T-helper 9 cell (primary cell): ENCODE data around the gene C19orf67.
A peak's percentile ranks its signal among the peaks of the same experiment; 100 is the strongest.
"Not testable (repeated sequence)": the region's sequence is repeated elsewhere in the genome, so short reads cannot be mapped to it uniquely, and the experiment has no call there.

Experiments used
- DNase-seq: peaks from one replicate; pipeline ENCODE4 v3.0.0-alpha.2; 2020

Gene C19orf67

DNA sequence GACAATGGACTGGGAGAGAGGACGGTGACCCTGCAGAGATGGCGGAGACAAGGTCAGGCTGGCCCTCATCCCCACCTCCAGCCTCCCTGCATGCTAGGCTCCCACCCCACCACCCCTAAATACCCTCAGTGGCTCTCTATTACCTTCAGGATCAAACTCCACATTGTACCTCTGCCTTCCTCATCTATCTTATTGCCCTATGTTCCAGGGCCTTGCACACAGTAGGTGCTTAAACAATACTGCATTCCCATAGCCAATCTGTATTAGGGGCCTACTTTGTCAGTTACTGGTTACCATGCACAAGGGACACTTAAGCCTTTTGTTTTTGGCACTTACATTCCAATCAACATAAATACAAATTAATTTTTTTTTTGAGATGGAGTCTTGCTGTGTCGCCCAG, 30.2 kb downstream of the C19orf67 start:
- DNase-seq, result no peak

DNA sequence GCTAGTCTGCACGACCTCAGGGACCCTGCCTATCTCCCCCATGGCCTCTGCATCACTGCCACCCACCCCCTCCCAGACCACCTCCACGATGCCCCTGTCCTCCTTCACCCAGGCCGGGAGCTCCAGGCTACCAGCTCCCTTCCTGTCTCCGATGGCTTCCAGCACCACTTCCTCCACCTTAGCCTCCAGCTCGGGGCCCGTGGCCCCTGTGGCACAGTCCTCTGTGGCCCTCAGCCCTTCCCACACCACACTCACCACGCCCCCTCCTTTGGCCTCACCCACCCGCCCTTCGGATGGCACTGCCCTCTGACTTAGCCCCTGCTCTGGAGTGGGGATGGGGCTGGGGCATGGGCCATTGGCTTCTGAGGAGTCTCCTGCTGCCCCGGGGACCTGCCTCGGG, 30.9 kb downstream of the C19orf67 start:
- DNase-seq, result no peak

DNA sequence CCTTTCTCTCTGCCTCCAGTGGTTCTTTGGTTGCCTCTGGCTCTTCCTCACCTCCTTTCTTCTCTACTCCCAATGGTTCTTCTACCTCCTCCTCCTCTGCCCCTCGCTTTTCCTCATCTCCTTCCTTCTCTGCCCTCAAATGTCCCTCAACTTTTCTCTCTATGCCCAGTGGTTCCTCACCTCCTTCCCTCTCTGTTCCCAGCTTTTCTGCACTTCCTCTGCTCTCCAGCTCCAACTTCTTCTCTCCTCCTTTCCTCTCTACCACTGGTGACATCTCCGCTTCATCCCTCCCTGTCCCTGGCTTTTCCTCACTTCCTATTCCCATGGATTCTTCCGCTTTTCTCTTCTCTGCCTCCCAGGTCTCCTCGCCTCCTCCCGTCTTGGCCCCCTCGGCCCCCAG, 31.5 kb downstream of the C19orf67 start:
- no peak for DNase-seq

DNA sequence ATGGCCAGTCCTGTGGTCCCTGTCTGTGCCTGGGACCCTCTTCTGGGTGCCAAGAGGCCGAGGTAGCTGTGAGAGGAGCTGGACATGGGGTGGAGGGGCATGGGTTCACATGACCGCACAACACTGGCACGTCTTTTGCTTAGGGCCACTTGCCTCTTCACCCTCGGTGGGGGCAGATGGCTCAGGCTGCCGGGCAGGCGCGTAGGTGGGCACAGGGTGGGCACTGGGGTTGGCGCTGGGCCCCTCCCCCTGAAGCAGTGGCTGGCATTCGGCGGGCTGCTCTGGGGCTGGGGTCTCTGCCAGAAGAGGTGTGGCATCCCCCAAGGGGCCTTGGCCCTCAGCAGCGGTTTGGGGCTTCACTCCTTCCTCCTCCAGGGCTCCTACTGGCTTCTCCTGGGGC, 32.1 kb downstream of the C19orf67 start:
- no peak for DNase-seq

DNA sequence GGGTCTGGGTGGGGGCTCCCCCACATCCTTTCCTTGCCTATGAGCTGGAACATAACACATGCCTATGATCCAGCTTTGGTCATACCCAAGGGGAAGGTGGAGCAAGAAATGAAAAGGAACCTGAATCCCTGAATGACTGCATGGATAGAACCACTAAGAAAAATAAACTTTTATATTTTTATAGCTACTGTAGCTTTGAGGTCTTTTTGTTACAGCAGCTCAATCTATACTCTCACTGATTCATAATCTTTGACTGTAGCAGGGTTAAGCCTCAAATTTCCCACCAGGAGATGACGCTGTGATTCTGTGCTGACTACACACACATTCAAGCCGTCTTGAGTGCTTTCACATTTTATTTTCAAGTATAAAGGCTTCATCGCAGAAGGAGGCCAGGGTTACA, 32.6 kb downstream of the C19orf67 start:
- DNase-seq, result no peak

DNA sequence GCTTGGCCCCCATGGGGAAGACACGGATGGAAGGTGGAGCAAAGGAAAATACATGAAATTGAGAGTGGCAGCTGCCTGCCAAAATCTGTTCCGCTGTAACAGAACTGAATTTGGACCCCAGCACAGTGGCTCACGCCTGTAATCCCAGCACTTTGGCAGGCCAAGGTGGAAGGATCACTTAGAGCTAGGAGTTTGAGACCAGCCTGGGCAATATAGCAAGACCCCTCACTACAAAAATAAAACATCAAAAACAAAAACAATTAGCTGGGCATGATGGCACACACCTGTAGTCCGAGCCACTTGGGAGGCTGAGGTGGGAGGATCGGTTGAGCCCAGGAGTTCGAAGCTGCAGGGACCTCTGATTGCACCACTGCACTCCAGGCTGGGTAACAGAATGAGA, 33.1 kb downstream of the C19orf67 start:
- DNase-seq, result no peak

DNA sequence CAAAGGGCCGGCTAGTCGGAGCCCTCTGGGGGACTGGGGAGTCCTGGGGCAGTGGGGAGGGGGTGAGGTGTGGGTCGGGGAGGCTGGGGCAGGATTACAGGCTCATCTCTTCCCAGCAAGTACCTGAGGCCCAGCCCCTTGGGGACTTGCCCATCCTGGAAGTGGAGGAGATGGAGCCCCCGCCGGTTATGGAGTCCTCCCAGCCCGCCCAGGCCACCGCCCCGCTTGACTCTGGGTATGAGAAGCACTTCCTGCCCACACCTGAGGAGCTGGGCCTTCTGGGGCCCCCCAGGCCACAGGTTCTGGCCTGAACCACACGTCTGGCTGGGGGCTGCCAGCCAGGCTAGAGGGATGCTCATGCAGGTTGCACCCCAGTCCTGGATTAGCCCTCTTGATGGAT, 33.6 kb downstream of the C19orf67 start:
- no peak for DNase-seq

DNA sequence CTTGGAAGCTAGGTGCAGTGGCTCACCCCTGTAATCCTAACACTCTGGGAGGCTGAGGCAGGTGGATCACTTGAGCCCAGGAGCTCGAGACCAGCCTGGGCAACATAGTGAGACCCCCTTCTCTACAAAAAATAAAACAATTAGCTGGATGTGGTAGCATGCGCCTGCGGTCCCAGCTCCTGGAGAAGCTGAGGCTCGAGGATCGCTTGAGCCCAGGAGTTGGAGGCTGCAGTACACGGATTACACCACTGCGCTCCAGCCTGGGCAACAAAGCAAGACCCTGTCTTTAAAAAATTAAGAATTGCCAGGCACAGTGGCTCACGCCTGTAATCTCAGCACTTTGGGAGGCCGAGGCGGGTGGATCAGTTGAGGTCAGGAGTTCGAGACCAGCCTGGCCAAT, 34.6 kb downstream of the C19orf67 start:
- DNase-seq, result not testable (repeated sequence)

DNA sequence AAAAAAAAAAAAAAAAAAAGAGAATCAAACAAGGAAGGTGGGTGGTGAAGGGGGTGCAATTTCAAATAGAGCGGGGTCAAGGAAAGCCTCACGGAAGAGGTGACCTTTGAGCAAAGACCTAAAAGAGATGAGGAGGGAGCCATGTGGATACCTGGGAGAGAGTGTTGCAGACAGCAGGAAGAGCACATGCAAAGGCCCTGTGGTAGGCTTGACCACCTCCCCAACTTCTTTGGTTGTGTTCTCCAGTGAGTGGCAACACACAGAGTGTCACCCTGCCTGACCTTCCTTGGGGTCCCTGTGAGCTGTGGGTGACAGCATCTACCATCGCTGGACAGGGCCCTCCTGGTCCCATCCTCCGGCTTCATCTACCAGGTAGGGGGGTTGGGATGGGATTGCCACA, 35.1 kb downstream of the C19orf67 start:
- DNase-seq, result no peak

DNA sequence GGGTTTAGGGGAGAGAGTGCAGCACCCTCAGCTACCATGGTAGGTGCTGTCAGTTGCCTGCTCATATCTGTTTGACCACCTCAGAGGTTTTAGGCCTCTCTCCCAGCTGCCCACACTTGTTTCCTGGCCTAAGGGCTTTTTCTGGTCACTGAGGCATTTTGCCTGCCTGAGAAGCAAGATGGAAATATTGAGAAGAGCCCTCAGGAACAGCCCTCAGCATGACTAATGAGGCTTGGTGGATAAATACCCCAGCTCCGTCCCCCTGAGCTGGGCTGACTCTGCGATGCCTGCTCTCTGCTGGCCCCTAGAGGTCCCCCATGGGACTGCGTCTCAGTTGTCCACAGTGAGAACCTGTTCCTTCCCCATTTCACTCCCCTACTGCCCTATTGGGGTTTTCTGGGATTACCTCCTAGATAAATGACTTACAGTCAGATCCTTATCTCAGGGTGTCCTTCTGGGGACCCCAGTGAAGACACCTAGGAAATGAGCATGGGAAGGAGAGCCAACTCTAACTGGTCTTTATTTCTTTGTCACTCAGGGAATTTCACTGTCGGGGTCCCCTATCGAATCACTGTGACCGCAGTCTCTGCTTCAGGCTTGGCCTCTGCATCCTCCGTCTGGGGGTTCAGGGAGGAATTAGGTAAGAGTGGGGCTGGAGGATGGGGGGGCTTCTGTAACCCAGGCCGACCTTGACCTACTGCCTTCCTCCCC, 37.0 kb downstream of the C19orf67 start:
- DNase-seq, result peak; percentile 76

DNA sequence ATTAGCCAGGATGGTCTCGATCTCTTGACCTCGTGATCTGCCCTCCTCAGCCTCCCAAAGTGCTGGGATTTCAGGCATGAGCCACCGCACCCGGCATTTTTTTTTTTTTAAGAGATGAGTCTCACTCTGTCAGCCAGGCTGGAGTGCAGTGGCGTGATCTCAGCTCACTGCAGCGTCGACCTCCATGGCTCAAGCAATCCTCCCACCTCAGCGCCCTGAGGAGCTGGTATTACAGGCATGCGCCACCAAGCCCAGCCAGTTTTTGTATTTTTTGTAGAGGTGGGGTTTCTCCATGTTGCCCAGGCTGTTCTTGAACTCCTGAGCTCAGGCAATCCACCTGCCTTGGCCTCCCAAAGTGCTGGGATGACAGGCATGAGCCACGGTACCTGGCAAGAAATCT, 37.7 kb downstream of the C19orf67 start:
- not testable (repeated sequence) for DNase-seq

DNA sequence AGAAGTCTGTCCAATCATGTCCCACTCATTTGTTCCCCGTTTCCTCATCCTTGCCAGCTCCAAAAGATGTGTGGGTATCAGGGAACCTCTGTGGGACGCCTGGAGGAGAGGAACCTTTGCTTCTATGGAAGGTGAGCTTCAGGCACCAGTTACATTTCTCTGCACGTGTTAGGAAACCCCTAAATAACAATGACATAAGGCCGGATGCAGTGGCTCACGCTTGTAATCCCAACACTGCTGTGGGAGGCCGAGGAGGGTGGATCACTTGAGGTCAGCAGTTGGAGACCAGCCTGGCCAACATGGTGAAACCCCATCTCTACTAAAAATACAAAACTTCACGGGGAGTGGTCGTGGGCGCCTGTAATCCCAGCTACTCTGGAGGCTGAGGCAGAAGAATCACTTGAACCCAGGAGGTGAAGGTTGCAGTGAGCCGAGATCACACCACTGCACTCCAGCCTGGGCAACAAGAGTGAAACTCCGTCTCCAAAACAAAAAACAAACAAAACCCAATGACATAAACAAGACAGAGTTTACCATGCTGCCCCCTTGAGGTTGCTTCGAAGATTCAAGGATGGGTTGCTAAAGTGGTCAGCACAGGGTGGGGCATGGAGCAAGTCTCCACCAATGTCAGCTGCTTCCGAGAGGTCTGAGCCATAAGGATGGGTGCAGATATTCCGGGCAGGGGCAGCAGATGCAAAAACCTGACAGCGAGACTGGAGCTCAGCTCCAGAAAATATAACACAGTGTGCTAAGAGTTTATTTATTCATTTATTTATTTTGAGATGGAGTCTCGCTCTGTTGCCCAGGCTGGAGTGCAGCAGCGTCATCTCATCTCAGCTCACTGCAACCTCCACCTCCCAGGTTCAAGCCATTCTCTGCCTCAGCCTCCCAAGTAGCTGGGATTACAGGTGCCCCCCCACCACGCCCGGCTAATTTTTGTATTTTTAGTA, 42.6 kb downstream of the C19orf67 start:
- not testable (repeated sequence) for DNase-seq

DNA sequence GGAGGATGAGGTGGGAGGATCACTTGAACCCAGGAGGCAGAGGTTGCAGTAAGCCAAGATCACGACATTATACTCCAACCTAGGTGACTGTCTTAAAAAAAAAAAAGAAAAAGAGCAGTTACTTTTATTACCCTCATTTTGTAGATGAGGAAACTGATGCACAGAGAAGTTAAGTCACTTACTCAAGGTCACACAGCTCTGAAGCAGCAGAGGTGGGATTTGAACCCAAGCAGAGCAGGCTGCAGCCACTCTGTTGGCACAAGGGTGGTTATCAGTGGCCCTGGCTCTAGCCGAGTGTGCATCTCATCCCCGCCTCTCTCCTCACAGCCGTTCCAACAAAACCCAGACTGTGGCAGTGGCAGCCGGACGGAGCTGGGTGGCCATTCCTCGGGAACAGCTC, 46.4 kb downstream of the C19orf67 start:
- no peak for DNase-seq

DNA sequence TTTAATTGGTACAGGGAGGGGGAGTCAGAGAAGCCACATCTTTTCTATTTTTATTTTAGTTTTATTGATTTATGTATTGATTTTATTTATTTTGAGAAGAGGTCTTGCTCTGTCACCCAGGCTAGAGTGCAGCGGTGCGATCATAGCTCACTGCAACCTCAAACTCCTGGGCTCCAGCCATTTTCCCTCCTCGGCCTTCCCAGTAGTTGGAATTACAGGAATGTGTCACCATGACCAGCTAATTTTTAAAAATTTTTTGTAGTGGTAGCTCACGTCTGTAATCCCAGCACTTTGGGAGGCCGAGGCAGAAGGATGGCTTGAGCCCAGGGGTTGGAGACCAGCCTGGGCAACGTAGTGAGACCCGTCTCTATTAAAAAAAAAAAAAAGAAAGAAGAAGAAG, 49.9 kb downstream of the C19orf67 start:
- no peak for DNase-seq

DNA sequence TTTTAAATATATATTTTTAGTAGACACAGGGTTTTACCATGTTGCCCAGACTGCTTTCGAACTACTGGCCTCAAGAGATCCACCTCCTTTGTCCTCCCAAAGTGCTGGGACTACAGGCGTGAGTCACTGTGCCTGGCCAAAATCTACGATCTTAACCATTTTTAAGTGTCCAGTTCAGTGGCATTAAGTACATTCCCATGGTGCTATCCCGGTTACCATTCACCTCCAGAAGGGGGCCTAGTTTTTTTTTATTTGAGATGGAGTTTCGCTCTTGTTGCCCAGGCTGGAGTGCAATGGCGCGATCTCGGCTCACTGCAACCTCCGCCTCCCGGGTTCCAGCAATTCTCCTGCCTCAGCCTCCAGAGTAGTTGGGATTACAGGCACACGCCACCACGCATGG, 50.4 kb downstream of the C19orf67 start:
- not testable (repeated sequence) for DNase-seq

DNA sequence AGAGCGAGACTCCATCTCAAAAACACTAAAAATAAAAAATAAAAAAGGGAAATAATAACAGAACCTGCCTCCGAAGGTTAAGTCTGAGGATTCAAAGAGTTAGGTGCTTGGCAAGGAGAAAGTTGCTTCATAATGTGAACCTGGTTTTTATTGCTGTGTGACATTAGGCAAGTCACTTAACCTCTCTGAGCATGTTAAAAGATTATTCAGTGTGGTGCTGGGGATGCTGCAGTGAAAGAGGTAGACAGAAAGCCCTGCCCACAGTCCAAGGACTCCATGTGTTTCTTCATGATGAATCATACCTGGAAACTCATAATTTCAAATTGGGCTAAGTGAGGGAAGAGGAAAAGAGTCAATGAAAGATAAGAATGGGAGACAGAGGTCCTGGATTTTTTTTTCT, 51.6 kb downstream of the C19orf67 start:
- DNase-seq, result no peak

DNA sequence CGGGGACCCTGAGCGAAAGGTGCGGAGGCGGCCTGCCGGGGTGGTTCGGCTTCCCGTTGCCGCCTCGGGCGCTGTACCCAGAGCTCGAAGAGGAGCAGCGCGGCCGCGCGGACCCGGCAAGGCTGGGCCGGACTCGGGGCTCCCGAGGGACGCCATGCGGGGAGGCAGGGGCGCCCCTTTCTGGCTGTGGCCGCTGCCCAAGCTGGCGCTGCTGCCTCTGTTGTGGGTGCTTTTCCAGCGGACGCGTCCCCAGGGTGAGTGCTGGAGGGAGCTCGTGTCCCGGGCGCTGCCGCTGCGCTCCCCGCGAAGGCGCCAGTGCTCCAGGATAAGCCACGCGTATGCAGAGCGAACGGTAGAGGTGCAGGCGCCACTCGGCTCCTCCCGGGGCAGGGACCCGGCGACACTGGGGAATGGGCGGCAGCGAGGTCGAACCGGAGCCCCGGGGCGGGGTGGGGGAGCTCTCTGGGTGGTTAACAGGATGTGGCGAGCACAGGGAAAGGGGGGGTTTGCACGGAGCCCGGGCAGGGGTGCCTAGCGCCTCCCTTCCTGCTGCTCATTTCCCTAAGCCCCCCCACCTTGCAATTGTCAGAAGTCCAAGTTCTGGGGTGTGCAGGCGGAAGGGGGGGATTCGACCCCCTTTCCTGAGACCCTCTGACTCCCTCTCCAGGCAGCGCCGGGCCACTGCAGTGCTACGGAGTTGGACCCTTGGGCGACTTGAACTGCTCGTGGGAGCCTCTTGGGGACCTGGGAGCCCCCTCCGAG, 53.7 kb downstream of the C19orf67 start, which contains the start of gene IL27RA:
IL27RA (plus strand) TSS at position 44 of the 762 bp plus-strand sequence; CDS start at position 155, 111 bp downstream.
- DNase-seq, result peak; percentile 74
